NCI-H2196 (cell line): ENCODE data around the gene VTN.
A peak's percentile ranks its signal among the peaks of the same experiment; 100 is the strongest.

ENCODE experiments used
- DNase-seq: peaks from one replicate; lab custom pipeline; 2025; ENCODE audit not compliant: unreplicated experiment; lab: John Stamatoyannopoulos, UW

VTN gene

GRCh38 chr17:28395968-28396367, 25.9 kb upstream of the VTN start:
- DNase-seq = no peak

GRCh38 chr17:28395426-28395825, 25.3 kb upstream of the VTN start:
- DNase-seq = no peak

GRCh38 chr17:28394337-28395116, 24.4 kb upstream of the VTN start:
- no peak for DNase-seq

GRCh38 chr17:28392491-28392890, 22.4 kb upstream of the VTN start:
- DNase-seq = no peak

GRCh38 chr17:28391401-28391800, 21.3 kb upstream of the VTN start:
- no peak for DNase-seq

- no peak for DNase-seq
Measured at GRCh38 chr17:28390984-28391383, 20.9 kb upstream of the VTN start.

GRCh38 chr17:28390563-28390962, 20.5 kb upstream of the VTN start:
- DNase-seq = no peak

GRCh38 chr17:28390141-28390540, 20.0 kb upstream of the VTN start:
- no peak for DNase-seq

GRCh38 chr17:28388106-28388505, 18.0 kb upstream of the VTN start:
- DNase-seq = no peak

- DNase-seq = no peak
Measured at GRCh38 chr17:28386391-28386790, 16.3 kb upstream of the VTN start.

- no peak for DNase-seq
Measured at GRCh38 chr17:28385406-28385805, 15.3 kb upstream of the VTN start.

GRCh38 chr17:28385037-28385400, 14.9 kb upstream of the VTN start:
- DNase-seq = no peak

GRCh38 chr17:28384281-28385036, 14.4 kb upstream of the VTN start:
- DNase-seq = peak; percentile 71

- no peak for DNase-seq
Measured at GRCh38 chr17:28381141-28381825, 11.2 kb upstream of the VTN start.

- peak; percentile 29 for DNase-seq
Measured at GRCh38 chr17:28379814-28380801, 10.0 kb upstream of the VTN start.

GRCh38 chr17:28372945-28373274, 2.8 kb upstream of the VTN start:
- DNase-seq = no peak

GRCh38 chr17:28372203-28372944, 2.3 kb upstream of the VTN start:
- no peak for DNase-seq

- peak; percentile 72 for DNase-seq
Measured at GRCh38 chr17:28371245-28372202, 1.4 kb upstream of the VTN start, which contains the start of gene SARM1. SARM1 (plus strand) TSS chr17:28371694; CDS start chr17:28372033, 339 bp downstream.

GRCh38 chr17:28370744-28371103, 617 bp upstream of the VTN start:
- no peak for DNase-seq
